Prostate gland (tissue), 2 donors: ENCODE measurements around the gene TRPC4. TPM values are rescaled to one million over a fixed set of nuclear protein-coding genes. Genes with fewer than 3 reads are reported as not detected.

Source experiments
- DNase-seq: peaks from one replicate; pipeline ENCODE4 v3.0.0-alpha.2; 2019; ENCODE audit warnings: low spot score
- H3K27ac ChIP-seq, 2 donors: fragments of 200-600 bp; sonication (generic); 2 replicates each; pipeline ENCODE4 v1.5.1; 2017 to 2019
- H3K27me3 ChIP-seq: fragments of 200-600 bp; sonication (generic); replicated peaks from 2 replicates; pipeline ENCODE4 v1.5.1; 2019; ENCODE audit not compliant: insufficient read depth
- H3K36me3 ChIP-seq, 2 donors: fragments of 200-600 bp; sonication (generic); 1 replicate in 1 of 2; 2 replicates in 1 of 2; pipeline versions ENCODE4 v1.5.1 to v1.8.1; 2017 to 2019
- H3K4me1 ChIP-seq: fragments of 200-600 bp; sonication (generic); replicated peaks from 2 replicates; pipeline ENCODE4 v1.5.1; 2019
- H3K4me3 ChIP-seq, 2 donors: fragments of 200-600 bp; sonication (generic); 2 replicates each; pipeline ENCODE4 v1.5.1; 2017 to 2019
- H3K9me3 ChIP-seq: fragments of 200-600 bp; sonication (generic); 2 replicates; pipeline ENCODE4 v1.5.1; 2017
- CTCF ChIP-seq, 4 experiments: fragments of 200-600 bp in 2 of 4; fragments of 450-650 bp in 2 of 4; sonication (generic) in 2 of 4; IDR thresholded peaks; 1 replicate in 3 of 4; 2 replicates in 1 of 4; pipeline ENCODE4 v1.5.1; 2016 to 2019; ENCODE audit warnings: antibody characterized with exemption in 4 of 4, mild to moderate bottlenecking in 2 of 4, moderate library complexity in 2 of 4
- POLR2A ChIP-seq: fragments of 450-650 bp; IDR thresholded peaks from one replicate; pipeline ENCODE4 v1.6.1; 2016; ENCODE audit warnings: antibody characterized with exemption, mild to moderate bottlenecking
- POLR2AphosphoS5 ChIP-seq: sonication (generic); formaldehyde crosslinking; IDR thresholded peaks from one replicate; pipeline ENCODE4 v1.6.1; 2017; ENCODE audit warnings: antibody characterized with exemption
- WGBS: methylation state at CpG from one replicate; pipeline ENCODE4 v1.1.5; 2018; 5-methylcytosine and 5-hydroxymethylcytosine counted together
- intact Hi-C: fragments of 100-400 bp; cut with DNase I; formaldehyde crosslinking; loops from one replicate; pipeline ENCODE4 v1.14.2; 2022
- total RNA-seq, 2 donors: library from RNA; depleted of rRNA; stranded (reverse); fragments of >200 nt; gene quantifications; one replicate each; pipeline ENCODE4 v1.1.0, GENCODE V29; 2016

Gene TRPC4
- total RNA-seq, 2 donors from 2014 or later = 2.4 to 4.0 TPM

- Histone ChIP-seq H3K27ac (no peak overlapping the region), H3K9me3 (no peaks in the 10 kb centered on the region), H3K27me3 (no peaks in the 10 kb centered on the region), H3K36me3 (no peaks in the 10 kb centered on the region), H3K4me3 (no peak overlapping the region), H3K4me1 (no peaks in the 10 kb centered on the region)
- intact Hi-C loops = no loop called here
- DNase-seq = no peak
- no peak for TF ChIP-seq POLR2A
- TF ChIP-seq POLR2AphosphoS5 = no peak
- TF ChIP-seq CTCF (IDR thresholded peaks at IDR 0.05) = no peak
- 71% methylated on average over 8 of the region's 8 CpGs for WGBS
Measured at GRCh38 chr13:37636701-37637100, 232.9 kb downstream of the TRPC4 start.

- 55% methylated on average over 5 of the region's 5 CpGs for WGBS
- intact Hi-C loops = no loop called here
- no peak overlapping the region for H3K4me3 ChIP-seq
- no peaks in the 10 kb centered on the region for H3K4me1 ChIP-seq
- no peak overlapping the region for H3K27ac ChIP-seq
- H3K27me3 ChIP-seq = no peaks in the 10 kb centered on the region
- H3K36me3 ChIP-seq = no peaks in the 10 kb centered on the region
- no peaks in the 10 kb centered on the region for H3K9me3 ChIP-seq
- TF ChIP-seq CTCF (IDR thresholded peaks at IDR 0.05) (no peak), POLR2A (no peak), POLR2AphosphoS5 (no peak)
- no peak for DNase-seq
Measured at GRCh38 chr13:37632294-37632693, 237.3 kb downstream of the TRPC4 start.

GRCh38 chr13:37627428-37627827 is 242.1 kb downstream of the TRPC4 start:
- WGBS = 23% methylated on average over 4 of the region's 4 CpGs
- DNase-seq = peak; percentile 37
- intact Hi-C loops = no loop called here
- H3K4me3 ChIP-seq = no peak overlapping the region
- no peaks in the 10 kb centered on the region for H3K9me3 ChIP-seq
- no peaks in the 10 kb centered on the region for H3K27me3 ChIP-seq
- TF ChIP-seq POLR2AphosphoS5 = peak; percentile 76
- no peak for TF ChIP-seq CTCF (IDR thresholded peaks at IDR 0.05)
- no peak overlapping the region for H3K27ac ChIP-seq
- H3K4me1 ChIP-seq = no peaks in the 10 kb centered on the region
- no peaks in the 10 kb centered on the region for H3K36me3 ChIP-seq

GRCh38 chr13:37621811-37622361 is 247.7 kb downstream of the TRPC4 start:
- H3K36me3 ChIP-seq = no peaks in the 10 kb centered on the region
- no peak for DNase-seq
- H3K9me3 ChIP-seq = no peaks in the 10 kb centered on the region
- no peak overlapping the region for H3K4me3 ChIP-seq
- WGBS = 88% methylated on average over 3 of the region's 3 CpGs
- H3K27ac ChIP-seq = no peak overlapping the region
- H3K4me1 ChIP-seq = no peaks in the 10 kb centered on the region
- no peaks in the 10 kb centered on the region for H3K27me3 ChIP-seq
- TF ChIP-seq POLR2A (no peak), CTCF (IDR thresholded peaks at IDR 0.05) (no peak), POLR2AphosphoS5 (no peak)
- intact Hi-C loops = no loop called here

GRCh38 chr13:37618554-37618953 is 251.0 kb downstream of the TRPC4 start:
- no peaks in the 10 kb centered on the region for H3K27me3 ChIP-seq
- no peaks in the 10 kb centered on the region for H3K9me3 ChIP-seq
- H3K4me3 ChIP-seq = no peak overlapping the region
- H3K27ac ChIP-seq = no peak overlapping the region
- TF ChIP-seq POLR2A (no peak), POLR2AphosphoS5 (no peak), CTCF (IDR thresholded peaks at IDR 0.05) (no peak)
- no peaks in the 10 kb centered on the region for H3K4me1 ChIP-seq
- H3K36me3 ChIP-seq = no peaks in the 10 kb centered on the region
- intact Hi-C loops = no loop called here
- WGBS = 43% methylated on average over 2 of the region's 2 CpGs
- no peak for DNase-seq
